HG02571 (cell line): ENCODE results near the gene ARL3.
"Not testable (repeated sequence)": the region's sequence is repeated elsewhere in the genome, so short reads cannot be mapped to it uniquely, and the experiment has no call there.

Source experiments
- ATAC-seq: cut with Tn5 transposase; IDR thresholded peaks from one replicate; pipeline ENCODE4 v1.9.1; 2021; ENCODE audit warnings: mild to moderate bottlenecking, moderate library complexity; ENCODE audit not compliant: unreplicated experiment

Gene ARL3

GRCh38 chr10:102738692-102739121 is 24.5 kb upstream of the ARL3 start:
- no peak for ATAC-seq

DNA sequence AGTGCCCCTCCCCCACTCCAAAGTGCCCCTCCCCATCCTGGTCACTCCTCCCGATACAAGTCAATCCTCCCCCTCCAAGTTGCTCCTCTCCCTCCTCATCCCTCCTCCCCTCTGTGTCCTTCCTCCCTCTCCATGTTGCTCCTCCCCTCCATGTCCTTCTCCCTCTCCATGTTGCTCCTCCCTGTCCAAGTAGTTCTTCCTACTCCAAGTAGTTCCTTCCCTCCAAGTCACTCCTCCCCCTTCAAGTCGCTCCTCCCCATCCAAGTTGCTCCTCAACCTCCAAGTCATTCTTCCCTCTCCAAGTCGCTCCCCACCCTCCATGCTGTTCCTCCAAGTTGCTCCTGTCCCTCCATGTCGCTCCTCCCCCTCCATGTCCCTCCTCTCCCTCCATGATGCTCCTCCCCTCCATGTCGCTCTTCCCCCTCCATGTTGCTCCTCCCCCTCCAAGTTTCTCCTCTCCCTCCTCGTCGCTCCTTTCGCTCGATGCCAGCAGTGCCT is 20.9 kb upstream of the ARL3 start:
- no peak for ATAC-seq

- no peak for ATAC-seq
Measured at GRCh38 chr10:102732661-102733060, 18.5 kb upstream of the ARL3 start.

DNA sequence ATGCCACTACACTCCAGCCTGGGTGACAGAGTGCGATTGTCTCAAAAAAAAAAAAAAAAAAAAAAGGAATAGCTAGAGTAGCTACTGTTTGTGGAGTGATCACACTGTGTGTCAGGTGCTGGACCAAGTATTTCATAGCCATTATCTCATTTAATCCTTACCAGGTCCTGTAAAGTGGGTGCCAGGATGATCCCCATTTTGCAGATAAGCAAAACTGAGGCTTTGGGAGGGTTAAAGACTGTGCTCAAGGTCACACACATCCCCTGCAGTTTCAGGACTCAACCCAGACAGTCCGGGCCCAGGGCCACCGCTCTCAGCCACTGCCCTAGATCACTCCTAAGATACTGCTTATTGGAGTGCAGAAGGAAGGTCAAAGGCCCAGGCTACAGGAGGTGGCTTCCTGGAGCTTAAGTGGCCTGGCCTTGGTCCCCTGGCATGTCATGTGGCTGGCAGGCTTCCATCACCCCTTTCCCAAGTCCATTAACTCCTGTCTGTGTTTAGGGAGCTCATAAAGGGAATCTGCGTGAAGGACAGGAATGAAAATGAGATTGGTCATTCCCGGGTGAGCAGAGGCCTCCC is 17.1 kb upstream of the ARL3 start:
- no peak for ATAC-seq

DNA sequence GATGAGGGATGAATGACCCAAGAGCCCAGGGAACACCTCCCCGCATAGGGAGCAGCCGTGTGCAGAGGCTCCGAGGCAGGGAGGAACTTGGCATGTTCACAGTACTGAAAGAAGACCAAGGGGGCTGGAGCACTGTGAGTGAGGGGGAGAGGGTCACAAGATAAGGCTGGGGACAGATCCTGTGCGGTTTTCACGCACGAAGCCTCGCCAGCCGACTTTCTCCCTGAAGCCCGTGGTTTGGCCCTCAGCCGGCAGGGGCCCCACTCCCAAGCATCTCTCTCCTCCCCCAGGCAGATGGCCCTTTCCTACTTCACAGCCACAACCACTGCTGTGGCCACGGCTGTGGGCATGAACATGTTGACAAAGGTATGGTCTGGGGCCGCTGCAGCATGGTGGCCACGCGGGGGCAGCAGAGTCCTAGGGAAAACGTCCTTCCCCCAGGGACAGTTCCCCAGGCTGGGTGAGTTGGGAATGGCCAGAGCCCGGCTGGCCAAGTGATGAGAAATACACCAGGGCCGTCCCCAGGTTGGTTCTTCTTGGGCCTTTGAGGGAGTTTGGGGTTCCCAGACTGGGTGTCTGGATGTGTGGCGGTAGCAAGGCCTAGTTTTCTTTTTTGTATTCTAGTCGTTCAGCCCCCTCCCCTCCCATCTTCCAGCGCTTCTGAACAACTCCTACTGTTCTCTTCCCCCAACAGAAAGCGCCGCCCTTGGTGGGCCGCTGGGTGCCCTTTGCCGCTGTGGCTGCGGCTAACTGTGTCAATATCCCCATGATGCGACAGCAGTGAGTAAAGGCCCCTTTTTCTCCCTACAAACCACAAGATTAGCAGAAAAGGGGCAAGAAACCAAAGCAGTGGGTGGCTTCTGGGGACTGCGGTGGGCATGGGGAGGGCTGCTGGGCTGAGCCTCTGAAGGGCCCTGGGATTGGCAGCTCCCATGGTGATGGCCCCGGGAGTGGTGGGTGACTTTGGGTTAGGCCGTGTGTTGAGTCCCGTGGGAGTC is 15.1 kb upstream of the ARL3 start:
- ATAC-seq, result no peak

GRCh38 chr10:102727037-102727818 is 13.0 kb upstream of the ARL3 start:
- ATAC-seq, result no peak

DNA sequence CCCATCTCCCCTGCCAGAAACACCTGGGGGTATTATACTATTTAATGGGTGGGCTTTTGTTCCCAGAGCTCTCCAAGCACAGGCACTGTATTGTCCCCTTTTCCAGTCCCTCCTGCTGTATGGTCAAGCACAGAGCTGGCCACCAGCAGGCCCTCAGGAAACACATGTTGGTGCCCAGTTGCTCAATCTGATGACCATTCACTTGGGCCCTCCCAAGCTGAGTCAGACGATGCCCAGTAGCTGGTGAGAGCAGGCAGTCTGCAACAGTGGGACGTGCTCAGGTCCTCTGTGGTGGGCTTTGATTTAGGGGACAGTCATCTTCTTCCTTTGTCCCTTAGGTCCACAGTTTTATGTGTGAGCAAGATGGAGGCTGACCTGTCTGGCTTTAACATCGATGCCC is 12.1 kb upstream of the ARL3 start:
- ATAC-seq, result no peak

- no peak for ATAC-seq
Measured at GRCh38 chr10:102723989-102724388, 9.8 kb upstream of the ARL3 start.

GRCh38 chr10:102721954-102722353 is 7.8 kb upstream of the ARL3 start:
- no peak for ATAC-seq

- ATAC-seq, result no peak
Measured at GRCh38 chr10:102720775-102721301, 6.6 kb upstream of the ARL3 start.

- no peak for ATAC-seq
Measured at GRCh38 chr10:102720337-102720736, 6.1 kb upstream of the ARL3 start.

- ATAC-seq, result no peak
Measured at GRCh38 chr10:102718220-102718619, 4.0 kb upstream of the ARL3 start.

GRCh38 chr10:102716900-102717565 is 2.8 kb upstream of the ARL3 start:
- ATAC-seq, result not testable (repeated sequence)

DNA sequence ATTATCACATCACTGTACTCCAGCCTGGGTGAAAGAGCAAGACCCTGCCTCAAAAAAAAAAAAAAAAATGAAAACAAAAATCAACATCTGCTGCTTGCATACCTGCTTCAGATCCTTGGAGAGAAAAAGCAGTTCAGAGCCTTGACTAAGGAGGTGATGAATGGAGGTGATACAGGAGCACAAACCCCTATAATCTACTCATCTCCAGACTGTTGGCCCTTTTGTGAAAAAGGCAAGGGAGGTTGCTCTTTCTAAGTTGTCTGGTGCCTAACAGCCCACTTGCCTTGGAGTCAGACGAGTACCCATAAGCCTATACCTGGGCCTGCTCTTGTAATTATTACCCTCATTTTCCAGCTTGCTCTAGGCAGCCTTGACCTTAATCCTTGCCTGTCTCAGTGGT is 1.7 kb upstream of the ARL3 start:
- ATAC-seq, result no peak

- ATAC-seq, result peak; percentile 14
Measured at GRCh38 chr10:102714621-102715455, 641 bp upstream of the ARL3 start, which contains the start of gene SFXN2. SFXN2 (plus strand) TSS chr10:102714636; CDS start chr10:102726637, 12,001 bp downstream.

DNA sequence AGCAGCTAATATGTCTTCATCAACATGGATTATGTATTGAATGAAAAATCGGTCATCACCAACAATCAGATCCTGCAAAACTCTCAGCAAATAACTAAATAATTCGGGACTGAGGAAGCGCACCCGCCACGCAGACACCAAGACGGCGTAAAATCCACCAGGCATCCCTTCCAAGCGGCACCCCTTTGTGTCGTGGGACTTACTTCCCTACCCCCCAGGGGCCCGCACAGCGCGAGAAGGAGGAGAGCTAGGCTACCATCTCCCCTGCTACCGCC is 721 bp downstream of the ARL3 start:
- ATAC-seq, result peak; percentile 38

GRCh38 chr10:102712843-102713538 is 1.2 kb downstream of the ARL3 start:
- ATAC-seq, result no peak

DNA sequence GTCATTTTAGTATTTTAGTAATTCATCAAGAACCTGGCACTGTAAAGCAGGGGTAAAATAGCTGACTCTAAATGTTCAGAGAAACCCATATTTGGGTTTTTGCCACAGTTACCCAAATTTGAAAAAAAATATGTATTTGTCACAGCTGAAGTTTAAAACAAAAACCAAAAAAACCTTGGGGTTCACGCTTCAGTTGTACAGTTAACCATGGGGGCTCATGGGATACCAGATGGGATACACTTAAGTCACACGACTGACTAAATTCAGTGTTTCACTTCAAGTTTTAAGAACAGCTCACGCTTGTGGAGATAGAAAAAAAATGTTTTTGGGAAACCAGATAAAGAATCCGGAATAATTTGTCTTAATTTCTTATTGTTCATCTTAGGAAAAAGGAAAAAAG is 2.1 kb downstream of the ARL3 start:
- no peak for ATAC-seq

DNA sequence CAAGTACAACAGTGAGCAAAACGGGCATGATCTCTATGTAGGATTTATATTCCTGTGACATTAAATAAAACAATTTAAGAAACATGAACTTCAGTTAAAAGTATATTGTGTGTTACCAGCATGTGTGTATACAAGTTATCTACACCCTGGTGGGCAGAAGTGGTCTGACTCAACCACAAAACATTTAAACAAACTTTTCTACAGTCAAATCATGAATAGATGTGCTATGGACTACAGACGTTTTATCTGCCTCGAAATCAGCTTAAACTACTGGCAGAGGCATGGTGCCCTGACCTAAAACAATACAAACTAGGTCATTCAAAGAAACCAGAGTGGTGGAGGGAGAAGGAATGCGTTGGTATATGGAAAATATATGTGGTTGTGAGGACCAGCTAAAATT is 3.6 kb downstream of the ARL3 start:
- ATAC-seq, result no peak
